HG03432 (cell line): Measurements from ENCODE around the gene KRTAP10-5.
"Not testable (repeated sequence)": the region's sequence is repeated elsewhere in the genome, so short reads cannot be mapped to it uniquely, and the experiment has no call there.

ENCODE experiments used
- ATAC-seq: cut with Tn5 transposase; IDR thresholded peaks from one replicate; pipeline ENCODE4 v1.9.1; 2021; ENCODE audit warnings: mild to moderate bottlenecking, moderate library complexity; ENCODE audit not compliant: unreplicated experiment

The KRTAP10-5 gene

DNA sequence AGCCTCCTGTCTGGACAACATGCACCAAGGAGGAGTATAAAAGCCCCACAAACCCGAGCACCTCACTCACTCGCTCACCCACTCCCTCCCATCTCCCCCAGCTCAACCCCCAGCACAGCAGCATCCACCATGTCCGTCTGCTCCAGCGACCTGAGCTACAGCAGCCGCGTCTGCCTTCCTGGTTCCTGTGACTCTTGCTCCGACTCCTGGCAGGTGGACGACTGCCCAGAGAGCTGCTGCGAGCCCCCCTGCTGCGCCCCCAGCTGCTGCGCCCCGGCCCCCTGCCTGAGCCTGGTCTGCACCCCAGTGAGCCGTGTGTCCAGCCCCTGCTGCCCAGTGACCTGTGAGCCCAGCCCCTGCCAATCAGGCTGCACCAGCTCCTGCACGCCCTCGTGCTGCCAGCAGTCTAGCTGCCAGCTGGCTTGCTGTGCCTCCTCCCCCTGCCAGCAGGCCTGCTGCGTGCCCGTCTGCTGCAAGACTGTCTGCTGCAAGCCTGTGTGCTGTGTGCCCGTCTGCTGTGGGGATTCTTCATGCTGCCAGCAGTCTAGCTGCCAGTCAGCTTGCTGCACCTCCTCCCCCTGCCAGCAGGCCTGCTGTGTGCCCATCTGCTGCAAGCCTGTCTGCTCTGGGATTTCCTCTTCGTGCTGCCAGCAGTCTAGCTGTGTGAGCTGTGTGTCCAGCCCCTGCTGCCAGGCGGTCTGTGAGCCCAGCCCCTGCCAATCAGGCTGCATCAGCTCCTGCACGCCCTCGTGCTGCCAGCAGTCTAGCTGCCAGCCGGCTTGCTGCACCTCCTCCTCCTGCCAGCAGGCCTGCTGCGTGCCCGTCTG is 6.6 kb downstream of the KRTAP10-5 start, which contains the start of gene KRTAP10-4:
Gene KRTAP10-4, plus strand, starts transcription at position 100 of the 827 bp plus-strand sequence. Its CDS starts 30 bp downstream, at position 130.
- not testable (repeated sequence) for ATAC-seq

DNA sequence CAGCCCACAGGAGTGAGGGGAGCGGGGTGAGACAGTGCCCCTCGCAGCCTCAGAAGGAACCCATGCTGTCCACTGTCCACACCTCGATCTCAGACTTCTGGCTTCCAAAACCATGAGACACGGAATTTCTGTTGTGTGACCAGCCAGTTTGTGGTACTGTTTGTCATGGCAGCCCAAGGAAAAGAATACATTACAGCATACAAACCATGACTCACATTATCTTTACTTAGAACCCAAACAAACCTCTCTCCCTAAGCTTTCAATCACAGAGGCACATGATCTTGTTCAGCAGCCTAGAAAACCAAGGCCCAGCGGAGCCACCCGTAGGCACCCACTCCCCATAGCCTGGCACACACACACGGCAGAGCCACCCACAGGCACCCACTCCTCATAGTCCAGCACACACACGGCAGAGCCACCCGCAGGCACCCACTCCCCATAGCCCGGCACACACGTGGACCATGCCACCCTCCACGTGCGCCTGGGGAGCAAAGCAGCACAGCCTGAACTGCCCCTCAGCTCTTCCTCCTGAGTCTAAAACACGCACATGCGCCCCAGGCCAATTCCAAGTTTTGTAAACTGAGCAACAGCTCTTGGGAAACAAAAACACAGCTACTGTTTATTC is 7.3 kb downstream of the KRTAP10-5 start:
- no peak for ATAC-seq

DNA sequence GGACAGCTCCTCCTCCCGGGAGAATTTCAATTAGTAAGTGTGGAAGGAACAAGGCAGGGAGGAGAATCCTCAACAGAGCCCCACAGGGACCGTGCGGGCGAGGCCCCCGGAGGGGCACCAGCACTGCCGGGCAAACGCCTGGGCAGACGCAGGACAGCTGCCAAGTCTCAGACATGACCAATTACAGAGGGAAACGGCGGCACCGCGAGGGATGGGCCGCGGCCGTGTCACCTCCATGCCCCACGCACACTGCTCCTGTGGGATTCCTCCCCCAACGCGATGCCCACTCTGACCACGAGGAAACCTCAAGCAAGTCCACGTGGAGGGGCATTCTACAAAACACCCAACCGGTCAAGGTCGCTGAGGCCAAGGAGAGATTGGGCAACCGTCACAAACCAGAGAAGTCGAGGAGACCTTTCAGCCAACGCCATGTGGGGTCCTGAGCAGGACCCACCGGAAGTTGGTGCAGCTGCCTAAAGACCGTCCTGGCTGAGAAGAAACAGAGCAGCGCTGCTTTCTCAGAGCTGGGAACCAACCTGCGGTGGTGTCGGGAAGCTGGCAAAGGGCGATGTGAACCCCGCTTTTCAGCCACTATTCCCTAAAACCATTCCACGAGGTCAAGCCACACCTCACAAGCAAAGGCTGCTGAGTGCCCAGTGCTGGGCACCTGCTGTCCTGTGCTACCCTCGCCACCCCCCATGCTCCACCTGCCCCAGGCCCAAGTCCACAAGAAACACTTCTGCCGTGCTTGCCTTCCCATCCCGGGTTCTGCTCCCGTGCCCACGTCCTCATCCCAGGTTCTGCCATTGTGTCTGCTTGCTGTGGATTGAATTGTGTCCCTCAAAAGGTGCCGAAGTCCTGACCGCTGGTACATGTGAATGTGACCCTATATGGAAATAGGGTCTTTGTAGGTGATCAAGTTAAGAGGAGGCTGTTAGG is 8.3 kb downstream of the KRTAP10-5 start:
- ATAC-seq, result no peak

DNA sequence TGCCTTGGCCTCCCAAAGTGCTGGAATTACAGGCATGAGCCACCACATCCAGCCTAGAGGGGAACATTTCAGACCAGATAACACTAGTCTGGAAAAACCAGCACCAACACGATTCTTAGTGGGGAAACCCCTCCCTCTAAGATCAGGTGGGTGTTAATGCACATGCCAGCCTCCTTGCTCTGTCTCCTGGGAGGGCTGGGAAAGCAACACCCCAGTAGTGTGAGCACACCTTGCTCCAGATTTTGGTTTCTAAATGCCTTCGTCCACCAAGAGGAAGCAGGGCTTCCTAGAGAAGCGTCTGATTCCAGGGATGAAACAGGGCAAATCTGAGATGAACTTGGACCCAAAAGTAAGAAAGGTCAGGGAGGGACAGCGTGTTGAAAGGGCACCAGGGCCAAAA is 9.1 kb downstream of the KRTAP10-5 start:
- ATAC-seq, result no peak

DNA sequence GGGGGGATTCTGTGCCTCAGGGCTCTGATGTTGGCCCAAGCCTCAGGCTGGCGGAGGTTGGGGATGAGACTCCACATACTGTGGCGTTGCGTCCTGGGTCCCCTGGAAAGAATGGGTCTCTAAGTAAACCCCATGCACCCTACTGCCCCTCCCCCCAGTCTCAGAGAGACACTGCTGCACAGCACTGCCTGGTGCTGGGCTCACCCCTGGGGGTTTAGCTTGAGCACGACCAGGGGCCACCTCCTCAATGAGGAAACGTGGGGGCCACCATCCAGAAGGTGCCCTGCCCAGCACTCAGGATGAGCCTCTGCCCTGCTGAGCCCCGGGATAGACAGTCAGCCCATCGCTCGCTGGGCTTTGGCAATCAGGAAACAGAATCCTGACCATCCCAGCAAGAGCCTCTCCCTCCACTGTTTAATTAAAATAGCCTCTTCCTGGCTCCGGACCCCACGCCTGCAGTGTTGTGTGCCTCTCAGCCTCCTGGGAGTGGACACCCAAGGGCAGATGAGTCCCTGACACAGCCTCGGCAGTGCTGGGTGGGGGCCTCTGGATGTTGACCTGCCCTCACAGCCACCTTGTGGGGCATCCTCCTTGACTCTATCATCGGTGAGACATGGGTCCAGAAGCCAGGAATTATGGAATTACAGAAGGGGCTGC is 10.4 kb downstream of the KRTAP10-5 start:
- no peak for ATAC-seq

DNA sequence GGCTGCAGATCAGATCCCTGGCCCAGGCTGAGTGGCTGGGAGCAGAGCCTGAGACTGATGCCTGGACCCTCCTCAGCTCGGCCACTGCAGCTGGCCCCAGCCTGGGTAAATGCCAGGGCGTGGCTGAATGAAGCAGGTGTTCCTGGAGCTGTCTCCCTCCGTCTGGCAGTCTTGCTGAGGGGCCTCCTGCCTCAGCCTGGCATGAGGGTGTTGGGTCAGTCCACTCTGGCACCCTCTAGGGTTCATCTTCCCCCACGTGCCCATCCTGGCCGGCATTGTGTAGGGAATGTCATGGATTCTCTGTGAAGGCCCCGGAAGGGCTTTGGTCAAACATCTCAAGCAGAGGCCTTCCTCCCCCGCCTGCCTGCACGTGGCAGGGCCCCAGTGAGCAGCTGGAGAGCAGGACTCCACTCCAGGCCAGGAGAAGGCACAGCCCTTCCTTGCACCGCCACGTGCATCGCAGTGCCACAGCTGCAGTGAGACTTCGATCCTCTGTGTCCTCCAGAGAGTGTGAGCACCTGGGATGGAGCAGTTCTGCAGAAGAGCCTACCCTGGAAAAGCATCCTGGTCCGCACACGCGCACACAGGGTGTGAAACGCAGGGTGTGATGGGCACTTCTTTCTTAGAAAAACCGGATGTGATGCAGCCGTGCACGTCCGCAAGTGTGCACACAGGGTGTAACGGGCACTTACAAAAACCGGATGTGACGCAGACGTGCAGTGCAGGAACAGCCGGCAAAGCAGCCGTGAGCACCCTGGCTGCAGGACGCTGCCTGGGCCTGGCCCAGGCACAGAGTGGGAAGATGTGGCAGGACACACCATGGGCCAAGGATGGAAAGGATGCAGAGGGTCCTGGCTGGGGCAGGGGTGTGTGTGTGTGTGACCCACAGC is 11.5 kb downstream of the KRTAP10-5 start:
- ATAC-seq, result no peak

DNA sequence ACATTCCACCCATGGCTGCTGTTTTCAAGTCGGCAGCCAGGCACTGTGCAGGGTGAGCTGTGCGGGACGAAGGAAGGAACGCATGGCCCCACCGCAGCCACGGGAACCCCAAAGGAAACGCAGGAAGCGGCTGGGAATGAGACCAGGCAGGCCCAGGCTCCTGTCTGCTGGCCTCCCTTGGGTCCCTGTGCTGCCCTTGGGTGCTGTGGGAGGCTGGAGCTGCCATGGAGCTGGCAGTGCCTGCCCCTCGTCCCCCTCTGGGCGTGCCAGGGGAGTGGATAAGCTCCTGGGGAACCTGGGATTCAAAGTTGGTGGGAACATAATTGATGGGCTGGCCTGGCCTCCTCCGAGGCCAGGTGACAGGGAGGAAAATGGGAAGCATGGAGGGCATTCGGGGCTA is 12.1 kb downstream of the KRTAP10-5 start:
- no peak for ATAC-seq

DNA sequence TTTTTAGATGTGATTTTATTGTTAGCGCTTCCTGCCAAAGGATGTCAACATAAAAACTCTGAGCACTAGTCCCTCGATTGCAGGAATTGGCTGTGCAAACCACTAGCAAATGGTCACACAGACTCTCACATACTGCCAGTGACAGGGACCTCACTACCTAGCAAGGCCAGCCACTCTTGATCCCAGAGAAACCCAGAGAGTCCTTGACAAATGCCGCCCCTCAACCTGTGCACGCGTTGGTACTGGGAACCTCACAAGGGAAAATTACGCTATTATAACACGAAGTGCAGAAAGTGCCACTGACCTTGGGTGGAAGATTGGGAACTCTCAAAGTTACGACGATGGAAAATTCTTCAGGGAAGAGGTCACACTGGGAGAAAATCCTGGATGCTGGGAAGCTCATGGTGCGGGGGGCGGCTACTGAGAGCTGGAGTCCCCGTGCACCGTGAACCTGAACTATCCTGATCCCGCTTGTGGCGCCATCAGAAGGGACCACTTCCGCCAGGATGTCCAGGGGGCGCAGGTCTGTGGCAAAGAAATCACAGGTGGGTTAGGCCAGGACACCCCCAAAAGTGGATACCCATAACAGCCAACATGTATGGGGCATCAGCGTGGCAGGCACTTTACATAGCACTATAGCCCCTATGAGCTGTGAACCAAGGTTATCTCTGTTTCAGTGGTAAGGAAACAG is 12.8 kb downstream of the KRTAP10-5 start:
- ATAC-seq, result no peak

DNA sequence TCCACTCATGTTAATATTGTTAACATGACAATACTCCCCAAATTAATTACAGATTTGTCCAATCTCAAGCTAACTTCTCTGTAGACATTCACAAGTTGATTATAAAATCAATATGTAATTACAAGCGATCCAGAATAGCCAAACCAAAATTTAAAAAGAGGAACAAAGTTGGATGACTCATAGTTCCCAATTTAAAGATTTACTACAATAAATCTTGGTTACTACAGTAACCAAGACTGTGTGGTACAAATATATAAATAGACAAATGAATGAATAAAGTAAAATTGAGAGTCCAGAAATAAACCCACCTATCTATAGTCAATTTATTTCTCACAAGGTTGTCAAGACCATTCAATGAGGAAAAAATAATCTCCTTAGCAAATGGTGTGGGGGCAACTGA is 14.0 kb downstream of the KRTAP10-5 start:
- ATAC-seq, result no peak

DNA sequence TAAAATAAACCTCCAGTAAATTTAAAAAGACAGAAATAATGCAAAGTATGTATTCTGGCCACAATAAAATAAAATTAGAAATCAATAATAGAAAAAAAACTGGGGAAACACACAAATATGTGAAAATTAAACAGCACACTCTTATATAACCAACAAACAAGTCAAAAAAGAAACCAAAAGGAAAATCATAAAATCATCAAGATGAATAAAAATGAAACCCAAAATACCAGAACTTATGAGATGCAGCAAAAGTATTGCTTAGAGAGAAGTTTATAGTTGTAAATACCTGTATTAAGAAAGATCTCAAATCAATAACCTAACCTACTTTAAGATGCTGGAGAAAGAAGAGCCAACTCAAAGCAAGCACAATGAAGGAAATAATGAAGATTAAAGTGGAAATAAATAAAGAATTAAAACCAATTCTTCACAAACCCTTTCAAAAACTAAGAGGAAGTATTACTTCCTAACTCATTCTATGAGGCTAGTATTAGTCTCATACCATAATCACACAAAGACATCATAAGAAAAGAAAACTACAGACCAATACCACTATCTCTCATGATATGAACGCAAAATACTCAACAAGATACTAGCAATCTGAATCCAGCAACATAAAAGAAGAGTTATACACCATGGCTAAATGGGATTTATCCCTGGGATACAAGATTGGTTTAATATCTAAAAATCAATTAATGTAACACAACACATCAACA is 15.4 kb downstream of the KRTAP10-5 start:
- ATAC-seq, result no peak

DNA sequence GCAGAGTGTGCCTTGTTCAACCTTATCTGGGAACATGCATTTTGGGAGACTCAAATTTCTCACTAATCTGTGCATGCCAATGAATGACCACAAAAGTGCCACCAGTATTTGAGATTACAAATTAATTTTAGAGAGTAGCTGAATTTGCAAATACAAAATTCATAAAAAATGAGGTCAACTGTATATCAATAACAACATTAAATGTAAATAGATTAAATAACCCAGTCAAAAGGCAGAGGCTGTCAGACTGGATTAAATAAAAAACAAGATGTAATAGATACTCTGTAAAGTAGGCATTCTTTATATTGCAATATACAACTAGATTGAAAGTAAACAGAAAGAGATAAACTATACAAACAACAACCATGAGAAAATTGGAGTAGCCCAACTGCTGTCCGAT is 16.3 kb downstream of the KRTAP10-5 start:
- no peak for ATAC-seq

DNA sequence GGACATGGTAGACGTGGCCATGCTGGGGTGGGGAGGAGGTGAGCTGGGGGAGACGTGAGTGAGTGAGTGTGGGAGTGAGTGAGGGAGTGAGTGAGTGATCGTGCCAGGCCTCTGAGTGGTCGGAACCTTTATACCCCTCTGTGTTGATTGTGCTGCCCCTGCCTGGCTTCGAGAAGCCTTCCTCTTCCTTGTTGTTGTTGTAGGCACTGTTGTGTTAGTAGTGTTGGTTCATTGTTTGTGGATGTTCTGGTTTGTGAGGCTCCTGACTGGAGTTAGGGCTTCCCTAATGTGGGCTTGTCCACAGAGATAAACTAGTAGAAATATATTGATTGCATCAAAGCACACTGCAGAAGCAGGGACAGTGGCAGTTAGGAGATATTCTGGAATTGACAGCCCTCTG is 21.7 kb downstream of the KRTAP10-5 start, which contains the start of gene KRTAP10-3:
Gene KRTAP10-3, minus strand, starts transcription at position 101 of the 400 bp plus-strand sequence. Its CDS starts 80 bp downstream, at position 21.
- ATAC-seq, result no peak

DNA sequence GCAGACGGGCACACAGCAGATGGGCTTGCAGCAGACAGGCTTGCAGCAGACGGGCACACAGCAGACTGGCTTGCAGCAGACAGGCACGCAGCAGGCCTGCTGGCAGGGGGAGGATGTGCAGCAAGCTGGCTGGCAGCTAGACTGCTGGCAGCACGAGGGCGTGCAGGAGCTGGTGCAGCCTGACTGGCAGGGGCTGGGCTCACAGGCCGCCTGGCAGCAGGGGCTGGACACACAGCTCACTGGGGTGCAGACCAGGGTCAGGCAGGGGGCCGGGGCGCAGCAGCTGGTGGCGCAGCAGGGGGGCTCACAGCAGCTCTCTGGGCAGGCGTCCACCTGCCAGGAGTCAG is 22.1 kb downstream of the KRTAP10-5 start:
- ATAC-seq, result not testable (repeated sequence)

DNA sequence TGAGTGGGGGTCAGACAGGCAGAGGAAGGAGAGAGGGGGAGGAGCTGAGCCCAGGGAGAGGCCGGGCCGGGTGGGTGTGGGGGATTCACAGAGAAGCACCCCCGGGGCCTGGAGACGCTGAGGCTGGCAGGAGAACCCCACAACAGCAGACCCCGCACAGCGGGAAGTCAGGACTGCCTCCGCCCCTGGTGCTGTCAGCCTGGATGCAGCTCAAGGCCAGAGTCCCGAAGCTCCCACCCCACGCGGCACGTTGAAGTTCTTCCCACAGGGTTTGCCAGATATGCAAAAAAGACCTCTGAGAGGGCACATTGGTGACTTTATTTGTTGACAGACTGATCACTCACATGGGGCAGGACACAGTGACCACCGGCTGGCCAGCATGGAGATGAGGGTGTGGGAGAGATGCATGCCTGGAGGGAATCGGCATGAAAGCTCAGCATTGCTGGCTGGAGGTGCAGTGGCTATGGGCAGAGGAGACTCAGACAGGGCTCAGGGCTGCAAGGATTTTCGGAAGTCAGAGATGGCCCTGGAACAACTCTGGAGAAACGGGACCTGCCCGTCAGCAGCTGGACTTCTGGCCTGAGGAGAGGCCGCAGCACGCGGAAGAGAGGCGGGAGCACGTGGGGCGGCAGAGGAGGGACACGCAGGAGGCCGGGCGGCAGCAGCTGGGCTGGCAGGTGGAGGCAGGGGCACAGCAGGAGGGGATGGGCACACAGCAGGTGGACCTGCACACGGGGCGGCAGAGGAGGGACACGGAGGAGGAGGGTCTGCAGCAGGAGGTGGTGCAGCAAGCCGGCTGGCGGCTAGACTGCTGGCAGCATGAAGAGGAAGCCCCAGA is 22.7 kb downstream of the KRTAP10-5 start:
- no peak for ATAC-seq

DNA sequence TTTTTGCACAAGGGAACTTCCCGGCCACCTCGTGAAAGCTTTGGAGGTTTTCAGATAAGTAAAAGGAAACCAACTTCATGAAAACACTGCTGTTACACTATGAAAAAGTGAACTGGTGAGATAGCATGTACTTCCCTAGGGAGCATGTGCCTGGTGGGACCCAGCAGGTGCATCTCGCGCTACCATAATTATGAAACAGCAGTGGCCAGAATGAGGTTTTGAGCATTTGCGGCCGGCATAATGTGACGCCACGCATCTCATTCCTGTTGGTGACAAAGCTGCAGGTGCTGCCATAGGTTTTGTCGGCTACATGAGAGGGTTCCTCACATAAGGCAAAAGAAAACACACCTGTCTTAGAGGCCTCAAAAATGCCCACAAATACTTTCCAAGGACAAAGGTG is 23.5 kb downstream of the KRTAP10-5 start:
- no peak for ATAC-seq

DNA sequence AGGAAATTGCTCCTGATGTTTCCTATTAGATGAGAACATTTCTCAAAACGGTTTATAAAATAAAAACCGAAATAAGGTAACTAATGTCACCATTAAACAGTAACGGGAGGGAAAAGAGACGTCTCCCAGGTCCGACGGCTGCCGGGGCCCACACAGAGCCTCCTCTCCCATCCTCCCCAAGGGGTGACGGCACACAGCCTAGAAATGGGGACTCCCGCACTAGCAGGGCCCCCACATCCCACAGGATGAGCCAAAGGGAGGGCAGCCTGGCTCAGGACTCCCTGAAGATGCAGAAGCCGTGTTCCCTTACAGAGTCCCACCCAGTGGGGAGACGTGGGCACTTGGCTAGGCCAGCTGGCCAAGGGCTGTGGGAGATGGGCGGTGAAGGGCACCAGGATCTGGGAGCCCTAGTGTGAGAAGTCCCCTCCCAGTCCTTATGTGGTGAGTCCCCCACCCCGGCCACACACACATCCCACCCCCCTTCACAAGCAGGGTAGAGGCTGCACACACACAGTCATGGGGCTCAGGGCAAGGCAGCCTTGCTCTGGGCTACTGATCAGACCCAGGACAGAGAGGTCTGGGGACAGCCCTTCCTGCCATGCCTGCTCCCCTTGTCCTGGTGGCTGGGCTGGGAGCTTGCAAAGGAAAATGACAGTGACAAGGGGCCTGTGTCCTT is 25.1 kb downstream of the KRTAP10-5 start:
- ATAC-seq, result no peak

DNA sequence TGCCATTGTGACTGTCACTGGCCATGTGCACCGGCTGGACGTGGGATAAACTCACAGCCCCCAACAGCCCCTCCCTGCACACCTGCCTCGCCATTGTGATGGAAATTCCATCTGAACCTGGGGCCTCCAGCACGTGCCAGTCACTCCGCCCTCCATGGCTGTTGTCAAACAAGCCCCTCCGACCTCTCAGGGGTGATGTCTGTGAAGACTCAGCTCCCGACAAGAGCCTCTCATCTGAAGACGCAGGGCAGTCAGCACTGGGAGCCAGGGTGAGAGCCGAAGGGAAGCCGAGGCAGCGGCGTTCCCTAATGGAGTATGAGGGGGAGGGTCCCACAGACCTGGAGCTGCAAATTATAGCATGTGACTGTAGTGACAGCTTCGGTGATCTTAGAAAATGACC is 27.7 kb downstream of the KRTAP10-5 start:
- ATAC-seq, result no peak
